ENCODE data around the gene FRMD4A.

DNA sequence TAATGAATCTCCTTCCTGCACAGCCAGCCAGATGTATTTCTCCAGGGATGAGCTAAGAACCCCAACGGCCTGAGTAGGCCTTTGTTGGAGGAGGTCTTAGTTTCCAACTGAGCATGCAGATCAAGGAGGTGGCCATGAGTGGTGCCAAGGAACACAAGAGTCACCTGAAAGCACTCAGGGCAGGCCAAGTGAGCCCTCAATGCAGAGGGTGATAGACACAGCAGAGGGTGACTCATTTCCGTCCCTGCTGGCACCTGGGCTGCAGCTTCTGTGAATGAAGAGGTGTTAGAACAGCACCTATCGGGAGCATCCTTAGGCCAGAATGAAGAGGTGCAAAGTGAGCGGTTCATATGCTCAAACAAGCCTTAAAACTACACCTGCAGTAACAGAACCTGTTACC lies 211.8 kb downstream of the FRMD4A start:
- TF ChIP-seq POLR2A (IDR thresholded peaks at IDR 0.05; ENCODE audit: low read depth, low read length) (no peak), POLR2AphosphoS5 (IDR thresholded peaks at IDR 0.05; ENCODE audit: low read depth, low read length) (no peak), POU2F2 (IDR thresholded peaks at IDR 0.05; ENCODE audit: low read depth, low read length) (no peak), SPI1 (IDR thresholded peaks at IDR 0.05; ENCODE audit: low read depth, low read length) (no peak), TAF1 (IDR thresholded peaks at IDR 0.05; ENCODE audit: low read depth, low read length) (no peak), PAX5 (IDR thresholded peaks at IDR 0.05; ENCODE audit: insufficient read depth, low read length, severe bottlenecking) (no peak)
